22Rv1 (cell line): Measurements from ENCODE around the gene ZNF543.

Experiments used
- H3K27ac ChIP-seq: fragments of 450-650 bp; 2 replicates; pipeline ENCODE4 v1.5.1; 2017
- CTCF ChIP-seq: fragments of 450-650 bp; IDR thresholded peaks from 2 replicates; pipeline ENCODE4 v1.5.1; 2017; ENCODE audit warnings: mild to moderate bottlenecking
- ZFX ChIP-seq: fragments of 450-650 bp; IDR thresholded peaks from 2 replicates; pipeline ENCODE4 v1.6.1; 2017; ENCODE audit warnings: antibody characterized with exemption, borderline replicate concordance

ZNF543 gene

DNA sequence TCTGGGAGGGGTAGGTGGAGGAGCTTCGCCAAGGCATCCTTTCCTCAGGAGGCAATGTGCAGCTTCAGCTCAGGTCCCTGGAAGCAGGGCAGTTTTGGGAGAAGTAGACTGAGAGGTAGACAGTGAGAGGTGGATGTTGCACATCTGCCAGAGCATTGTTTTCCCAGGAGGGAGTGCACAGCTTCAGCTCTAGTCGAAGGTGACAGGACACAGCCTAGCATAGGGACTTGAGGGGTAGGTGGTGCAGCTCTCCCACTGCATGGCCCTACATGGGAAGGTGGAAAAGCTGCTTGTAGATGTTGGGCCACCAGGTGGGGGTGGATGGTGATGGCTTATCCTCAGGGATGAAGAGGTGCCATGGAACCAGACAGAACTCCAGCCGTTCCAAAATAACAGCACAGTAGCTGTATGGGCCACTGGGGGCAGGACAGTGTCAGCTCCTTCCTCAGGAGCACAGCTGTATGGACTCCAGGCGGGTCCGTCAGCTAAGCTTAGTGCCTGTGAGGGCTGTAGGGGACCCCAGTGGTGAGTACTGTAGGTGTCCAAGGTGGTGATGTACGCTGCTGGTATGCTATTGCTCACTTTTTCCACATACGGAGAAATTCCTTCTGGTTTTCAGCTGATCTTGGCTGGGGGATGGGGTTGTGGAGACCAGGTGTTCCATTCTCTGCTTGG lies 17.4 kb upstream of the ZNF543 start:
- H3K27ac ChIP-seq: peak overlapping the region; percentile 3; the same call in 1 of the 2 replicates
- TF ChIP-seq CTCF (no peak), ZFX (no peak)

GRCh38 chr19:57305056-57305455 lies 15.2 kb upstream of the ZNF543 start:
- TF ChIP-seq CTCF (no peak), ZFX (no peak)
- H3K27ac ChIP-seq: no peak overlapping the region

GRCh38 chr19:57308514-57308913 lies 11.8 kb upstream of the ZNF543 start:
- no peak overlapping the region for H3K27ac ChIP-seq
- no peak for TF ChIP-seq CTCF
- TF ChIP-seq ZFX: no peak

- no peak for TF ChIP-seq CTCF
- no peak overlapping the region for H3K27ac ChIP-seq
Observed at GRCh38 chr19:57310792-57311191, 9.5 kb upstream of the ZNF543 start.

DNA sequence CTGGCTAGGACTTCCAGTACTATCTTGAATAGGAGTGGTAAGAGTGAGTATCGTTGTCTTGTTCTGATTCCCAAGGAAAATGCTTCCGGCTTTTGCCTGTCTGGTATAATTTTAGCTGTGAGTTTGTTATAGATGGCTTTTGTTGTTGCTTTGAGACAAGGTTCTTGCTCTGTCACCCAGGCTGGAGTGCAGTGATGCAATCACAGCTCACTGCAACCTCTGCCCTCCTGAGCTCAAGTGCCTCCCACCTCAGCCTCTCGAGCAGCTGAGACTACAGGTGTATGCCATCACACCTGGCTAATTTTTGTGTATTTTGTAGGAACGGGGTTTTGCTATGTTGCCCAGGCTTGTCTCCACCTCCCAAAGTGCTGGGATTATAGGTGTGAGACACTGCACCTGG lies 6.1 kb upstream of the ZNF543 start:
- no peak overlapping the region for H3K27ac ChIP-seq
- no peak for TF ChIP-seq CTCF
- TF ChIP-seq ZFX: no peak

DNA sequence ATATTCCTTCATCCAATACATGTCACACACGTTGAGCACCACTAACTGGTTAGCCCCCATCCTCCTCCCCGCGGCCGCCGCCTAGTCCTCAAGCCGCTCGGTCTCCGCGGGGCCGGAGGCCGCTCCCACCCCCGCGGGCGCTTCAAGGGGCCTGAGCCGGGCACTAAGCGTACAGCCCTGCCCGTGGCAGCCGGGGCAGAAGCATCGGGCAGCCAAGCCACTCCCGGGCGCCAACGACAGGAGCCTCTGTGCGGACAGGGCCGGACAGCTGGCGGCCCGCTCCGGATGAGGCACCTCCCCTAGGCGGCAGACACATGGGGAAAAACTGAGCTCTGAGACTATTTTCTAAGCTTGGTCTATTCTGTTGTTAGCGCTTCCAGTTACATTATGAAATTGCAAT lies 2.8 kb upstream of the ZNF543 start:
- H3K27ac ChIP-seq: no peak overlapping the region
- no peak for TF ChIP-seq ZFX

- TF ChIP-seq CTCF (no peak), ZFX (no peak)
- peak overlapping the region; percentile 73 for H3K27ac ChIP-seq
Observed at GRCh38 chr19:57319869-57320179, 448 bp upstream of the ZNF543 start.

DNA sequence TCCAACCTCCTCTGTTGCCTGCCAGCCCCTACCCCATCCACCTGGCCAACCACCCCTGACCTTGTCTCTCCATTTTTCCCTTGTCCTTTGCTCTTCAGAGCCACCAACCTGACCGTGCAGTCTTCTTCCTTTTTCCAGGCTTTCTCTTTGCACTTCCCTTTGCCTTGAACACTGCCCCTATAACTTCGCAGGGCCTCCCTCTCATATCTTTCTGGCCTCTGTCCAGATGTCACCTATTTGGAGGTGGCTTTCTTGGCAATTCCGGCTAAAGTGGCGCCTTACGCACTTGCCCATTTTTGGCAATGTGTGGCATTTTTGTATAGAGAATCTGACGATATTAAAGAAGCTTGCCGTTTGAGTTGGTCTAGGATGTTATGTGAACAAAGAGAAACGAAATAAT lies 844 bp downstream of the ZNF543 start:
- H3K27ac ChIP-seq: peak overlapping the region; percentile 73
- TF ChIP-seq CTCF (no peak), ZFX (no peak)
